Muscle of arm (tissue), 14 donors: ENCODE measurements around the gene CYFIP2. TPM values are rescaled to one million over a fixed set of nuclear protein-coding genes. Genes with fewer than 3 reads are reported as not detected.
"Not testable (repeated sequence)": the region's sequence is repeated elsewhere in the genome, so short reads cannot be mapped to it uniquely, and the experiment has no call there.

Experiments used
- DNase-seq: peaks from one replicate; pipeline ENCODE4 v3.0.0-alpha.2; 2013
- long read RNA-seq, 11 donors: transcript quantifications; one replicate each; lab custom pipeline, GENCODE V29; 2026
- polyA plus RNA-seq, 12 donors: library from polyadenylated mRNA; unstranded; fragments of 120-200 nt; gene quantifications; one replicate each; pipeline ENCODE4 v1.2.1, GENCODE V29; 2013; ENCODE audit not compliant: insufficient read length in 12 of 12

The CYFIP2 gene
- 10 to 100 TPM in 1 of 12 donors, 1 to 10 TPM in 10, not detected in 1; 5.1 to 28.9 (median 7.0) TPM for polyA plus RNA-seq
- long read RNA-seq, donor 1, full-length matches to known transcripts: 3 of 8 reads
- long read RNA-seq, donor 1, partial matches to known transcripts: 5 of 8 reads
- long read RNA-seq, donor 1, other reads (novel, unspliced or antisense): 0 of 8 reads
- long read RNA-seq, donor 2: 0 reads
- long read RNA-seq, donor 3: 0 reads
- long read RNA-seq, donor 4, partial matches to known transcripts: 0 of 1 reads
- long read RNA-seq, donor 4, other reads (novel, unspliced or antisense): 0 of 1 reads
- long read RNA-seq, donor 5: 0 reads
- long read RNA-seq, donor 6: 0 reads
- long read RNA-seq, donor 7, partial matches to known transcripts: 0 of 1 reads
- long read RNA-seq, donor 7, other reads (novel, unspliced or antisense): 0 of 1 reads
- long read RNA-seq, donor 8, partial matches to known transcripts: 0 of 1 reads
- long read RNA-seq, donor 8, other reads (novel, unspliced or antisense): 0 of 1 reads
- long read RNA-seq, donor 9, partial matches to known transcripts: 0 of 1 reads
- long read RNA-seq, donor 9, other reads (novel, unspliced or antisense): 0 of 1 reads
- long read RNA-seq, donor 10: 0 reads
- long read RNA-seq, donor 11, full-length matches to known transcripts: 2 of 2 reads
- long read RNA-seq, donor 11, partial matches to known transcripts: 0 of 2 reads
- long read RNA-seq, donor 11, other reads (novel, unspliced or antisense): 0 of 2 reads

- DNase-seq: peak; percentile 36
Observed at GRCh38 chr5:157265714-157266285, at the start of gene CYFIP2. Gene CYFIP2, plus strand, starts transcription at chr5:157266123. Its CDS starts 19,239 bp downstream, at chr5:157285362.

- no peak for DNase-seq
Observed at GRCh38 chr5:157216391-157217142, 49.4 kb upstream of the CYFIP2 start.

- no peak for DNase-seq
Observed at GRCh38 chr5:157217289-157218024, 48.5 kb upstream of the CYFIP2 start.

GRCh38 chr5:157219491-157220271, 46.2 kb upstream of the CYFIP2 start:
- no peak for DNase-seq

- no peak for DNase-seq
Observed at GRCh38 chr5:157221959-157222358, 44.0 kb upstream of the CYFIP2 start.

GRCh38 chr5:157222506-157223230, 43.3 kb upstream of the CYFIP2 start:
- DNase-seq: no peak

GRCh38 chr5:157225469-157226422, 40.2 kb upstream of the CYFIP2 start:
- DNase-seq: no peak

GRCh38 chr5:157230610-157231009, 35.3 kb upstream of the CYFIP2 start:
- no peak for DNase-seq

- DNase-seq: no peak
Observed at GRCh38 chr5:157232706-157233105, 33.2 kb upstream of the CYFIP2 start.

- no peak for DNase-seq
Observed at GRCh38 chr5:157233515-157233914, 32.4 kb upstream of the CYFIP2 start.

- DNase-seq: no peak
Observed at GRCh38 chr5:157236423-157236822, 29.5 kb upstream of the CYFIP2 start.

- DNase-seq: no peak
Observed at GRCh38 chr5:157241483-157241882, 24.4 kb upstream of the CYFIP2 start.

- not testable (repeated sequence) for DNase-seq
Observed at GRCh38 chr5:157244704-157245103, 21.2 kb upstream of the CYFIP2 start.

GRCh38 chr5:157245476-157245875, 20.4 kb upstream of the CYFIP2 start:
- no peak for DNase-seq

- no peak for DNase-seq
Observed at GRCh38 chr5:157245886-157246285, 20.0 kb upstream of the CYFIP2 start.

- DNase-seq: no peak
Observed at GRCh38 chr5:157247267-157247666, 18.7 kb upstream of the CYFIP2 start.

GRCh38 chr5:157248821-157249470, 17.0 kb upstream of the CYFIP2 start:
- DNase-seq: no peak
